Neural cell (in vitro differentiated cells): Measurements from ENCODE around the gene PLCB4.

Source experiments
- CTCF ChIP-seq: fragments of 450-650 bp; IDR thresholded peaks from 2 replicates; pipeline ENCODE4 v1.5.1; 2014; ENCODE audit warnings: antibody characterized with exemption, mild to moderate bottlenecking, moderate library complexity; ENCODE audit not compliant: poor library complexity, severe bottlenecking
- TF ChIP-seq, protein P1 (sequence below): IDR thresholded peaks from 2 replicates; pipeline ENCODE4 v1.6.1; 2012; ENCODE audit warnings: borderline replicate concordance

DNA sequence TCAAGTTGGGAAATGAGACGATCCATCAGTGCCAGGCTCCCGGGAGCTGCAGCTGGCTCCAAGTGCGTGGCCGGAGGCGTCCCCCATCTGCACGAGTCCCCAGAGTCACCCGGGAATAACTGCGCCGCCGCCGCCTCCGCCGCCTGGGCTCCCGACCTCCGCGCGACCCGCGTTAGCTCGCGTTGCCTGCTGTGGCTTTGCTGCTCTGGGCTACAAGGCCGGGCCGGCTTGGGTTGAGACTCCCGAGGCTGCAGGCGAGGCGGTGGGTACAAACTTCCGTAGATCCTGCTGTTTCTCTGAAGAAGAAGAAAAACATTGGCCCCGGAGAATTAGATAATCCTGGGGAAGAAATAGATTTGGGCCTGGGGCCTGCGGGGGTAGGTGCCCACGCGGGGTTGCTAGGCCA is 438.1 kb downstream of the PLCB4 start:
- TF ChIP-seq CTCF = no peak
- TF ChIP-seq, protein P1, sequence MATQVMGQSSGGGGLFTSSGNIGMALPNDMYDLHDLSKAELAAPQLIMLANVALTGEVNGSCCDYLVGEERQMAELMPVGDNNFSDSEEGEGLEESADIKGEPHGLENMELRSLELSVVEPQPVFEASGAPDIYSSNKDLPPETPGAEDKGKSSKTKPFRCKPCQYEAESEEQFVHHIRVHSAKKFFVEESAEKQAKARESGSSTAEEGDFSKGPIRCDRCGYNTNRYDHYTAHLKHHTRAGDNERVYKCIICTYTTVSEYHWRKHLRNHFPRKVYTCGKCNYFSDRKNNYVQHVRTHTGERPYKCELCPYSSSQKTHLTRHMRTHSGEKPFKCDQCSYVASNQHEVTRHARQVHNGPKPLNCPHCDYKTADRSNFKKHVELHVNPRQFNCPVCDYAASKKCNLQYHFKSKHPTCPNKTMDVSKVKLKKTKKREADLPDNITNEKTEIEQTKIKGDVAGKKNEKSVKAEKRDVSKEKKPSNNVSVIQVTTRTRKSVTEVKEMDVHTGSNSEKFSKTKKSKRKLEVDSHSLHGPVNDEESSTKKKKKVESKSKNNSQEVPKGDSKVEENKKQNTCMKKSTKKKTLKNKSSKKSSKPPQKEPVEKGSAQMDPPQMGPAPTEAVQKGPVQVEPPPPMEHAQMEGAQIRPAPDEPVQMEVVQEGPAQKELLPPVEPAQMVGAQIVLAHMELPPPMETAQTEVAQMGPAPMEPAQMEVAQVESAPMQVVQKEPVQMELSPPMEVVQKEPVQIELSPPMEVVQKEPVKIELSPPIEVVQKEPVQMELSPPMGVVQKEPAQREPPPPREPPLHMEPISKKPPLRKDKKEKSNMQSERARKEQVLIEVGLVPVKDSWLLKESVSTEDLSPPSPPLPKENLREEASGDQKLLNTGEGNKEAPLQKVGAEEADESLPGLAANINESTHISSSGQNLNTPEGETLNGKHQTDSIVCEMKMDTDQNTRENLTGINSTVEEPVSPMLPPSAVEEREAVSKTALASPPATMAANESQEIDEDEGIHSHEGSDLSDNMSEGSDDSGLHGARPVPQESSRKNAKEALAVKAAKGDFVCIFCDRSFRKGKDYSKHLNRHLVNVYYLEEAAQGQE = no peak
